ENCODE data around the gene GNAI3. TPM values are rescaled to one million over a fixed set of nuclear protein-coding genes. Genes with fewer than 3 reads are reported as not detected.
A peak's percentile ranks its signal among the peaks of the same experiment; 100 is the strongest.

Gene GNAI3
- total RNA-seq, 1 experiment from 2014 or later: 10.0 TPM

DNA sequence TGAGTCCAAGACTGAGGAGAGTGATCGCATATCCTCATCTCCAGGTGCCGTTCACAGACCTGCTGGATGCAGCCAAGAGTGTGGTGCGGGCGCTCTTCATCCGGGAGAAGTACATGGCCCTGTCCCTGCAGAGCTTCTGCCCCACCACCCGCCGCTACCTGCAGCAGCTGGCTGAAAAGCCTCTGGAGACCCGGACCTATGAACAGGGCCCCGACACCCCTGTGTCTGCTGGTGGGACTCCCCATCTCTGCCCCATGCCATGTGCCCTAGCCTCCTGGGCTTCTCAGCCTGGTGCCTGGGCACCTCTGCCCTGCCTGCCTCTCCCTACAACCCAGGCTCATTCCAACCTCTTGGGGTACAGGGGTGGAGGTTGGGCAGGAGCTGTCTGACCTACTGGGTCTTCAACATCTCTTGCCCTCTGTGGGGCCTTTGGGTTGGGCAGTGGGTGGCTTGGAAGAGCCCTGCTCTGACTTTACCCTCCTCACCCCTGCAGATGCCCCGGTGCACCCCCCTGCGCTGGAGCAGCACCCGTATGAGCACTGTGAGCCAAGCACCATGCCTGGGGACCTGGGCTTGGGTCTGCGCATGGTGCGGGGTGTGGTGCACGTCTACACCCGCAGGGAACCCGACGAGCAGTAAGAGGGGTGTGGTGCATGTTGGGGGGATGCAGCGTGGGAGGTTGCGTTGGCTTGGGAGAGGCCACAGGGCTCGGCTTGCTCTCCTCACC is 78.4 kb downstream of the GNAI3 start:
- Histone ChIP-seq H3K4me1 (replicated peaks; ENCODE audit: insufficient read depth) (peaks cover 5% of the 10 kb centered on the region), H3K27me3 (ENCODE audit: insufficient read depth, low read depth) (no peaks in the 10 kb centered on the region), H3K36me3 (ENCODE audit: low read depth) (peaks cover 30% of the 10 kb centered on the region), H3K9me3 (ENCODE audit: insufficient read depth, low read depth) (no peaks in the 10 kb centered on the region), H2AFZ (no peak overlapping the region), H3K4me3 (no peak overlapping the region), H3K9me2 (ENCODE audit: insufficient read depth) (no peaks in the 10 kb centered on the region), H3K27ac (no peak overlapping the region), H3K4me2 (no peak overlapping the region), H4K20me1 (ENCODE audit: insufficient read depth) (peaks cover 25% of the 10 kb centered on the region), H3F3A (ENCODE audit: insufficient read depth, low read depth) (peaks cover 6% of the 10 kb centered on the region; the same call in 1 of the 2 replicates), H3K79me2 (ENCODE audit: low read depth) (peaks cover 28% of the 10 kb centered on the region)
- ChIA-PET CTCF (no interaction called here), POLR2A (ENCODE audit: unreplicated experiment) (no interaction called here)
- DNase-seq: peak in 1 of 2 experiments; percentile 20
- intact Hi-C loops (cut with micrococcal nuclease; ENCODE audit: unreplicated experiment): no loop called here
- no TSS peak for BruUV-seq (replicated peaks)
- TF ChIP-seq EZH2 (IDR thresholded peaks at IDR 0.05; ENCODE audit: low read depth): no peak
- TF ChIP-seq, protein P1, sequence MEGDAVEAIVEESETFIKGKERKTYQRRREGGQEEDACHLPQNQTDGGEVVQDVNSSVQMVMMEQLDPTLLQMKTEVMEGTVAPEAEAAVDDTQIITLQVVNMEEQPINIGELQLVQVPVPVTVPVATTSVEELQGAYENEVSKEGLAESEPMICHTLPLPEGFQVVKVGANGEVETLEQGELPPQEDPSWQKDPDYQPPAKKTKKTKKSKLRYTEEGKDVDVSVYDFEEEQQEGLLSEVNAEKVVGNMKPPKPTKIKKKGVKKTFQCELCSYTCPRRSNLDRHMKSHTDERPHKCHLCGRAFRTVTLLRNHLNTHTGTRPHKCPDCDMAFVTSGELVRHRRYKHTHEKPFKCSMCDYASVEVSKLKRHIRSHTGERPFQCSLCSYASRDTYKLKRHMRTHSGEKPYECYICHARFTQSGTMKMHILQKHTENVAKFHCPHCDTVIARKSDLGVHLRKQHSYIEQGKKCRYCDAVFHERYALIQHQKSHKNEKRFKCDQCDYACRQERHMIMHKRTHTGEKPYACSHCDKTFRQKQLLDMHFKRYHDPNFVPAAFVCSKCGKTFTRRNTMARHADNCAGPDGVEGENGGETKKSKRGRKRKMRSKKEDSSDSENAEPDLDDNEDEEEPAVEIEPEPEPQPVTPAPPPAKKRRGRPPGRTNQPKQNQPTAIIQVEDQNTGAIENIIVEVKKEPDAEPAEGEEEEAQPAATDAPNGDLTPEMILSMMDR (conservative IDR thresholded peaks at IDR 0.05): no peak

DNA sequence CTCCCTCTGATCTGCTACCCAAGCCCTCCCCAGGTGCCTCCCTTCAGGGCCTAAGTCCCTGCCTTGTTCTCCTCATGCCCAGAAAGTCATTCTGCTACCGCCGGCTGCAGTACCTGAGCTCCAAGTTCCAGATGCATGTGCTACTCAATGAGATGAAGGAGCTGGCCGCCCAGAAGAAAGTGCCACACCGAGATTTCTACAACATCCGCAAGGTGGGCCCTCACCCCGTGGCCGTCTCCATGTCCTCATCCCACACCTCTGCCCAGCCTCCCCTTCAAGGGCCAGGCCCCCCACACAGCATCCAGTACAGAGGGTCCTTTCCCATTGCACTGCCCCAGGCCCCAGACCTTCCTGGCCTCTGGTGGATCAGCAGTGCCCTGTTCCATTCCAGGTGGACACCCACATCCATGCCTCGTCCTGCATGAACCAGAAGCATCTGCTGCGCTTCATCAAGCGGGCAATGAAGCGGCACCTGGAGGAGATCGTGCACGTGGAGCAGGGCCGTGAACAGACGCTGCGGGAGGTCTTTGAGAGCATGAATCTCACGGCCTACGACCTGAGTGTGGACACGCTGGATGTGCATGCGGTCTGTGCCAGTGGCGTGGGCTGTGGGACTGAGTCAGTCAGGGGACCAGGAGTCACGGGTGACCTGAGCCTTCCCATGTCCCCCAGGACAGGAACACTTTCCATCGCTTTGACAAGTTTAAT is 79.4 kb downstream of the GNAI3 start:
- H3K4me2 ChIP-seq: no peak overlapping the region
- H3K27ac ChIP-seq: no peak overlapping the region
- DNase-seq: peak in 1 of 2 experiments; percentile 5
- peaks cover 6% of the 10 kb centered on the region; the same call in 1 of the 2 replicates for H3F3A ChIP-seq (ENCODE audit: insufficient read depth, low read depth)
- H3K36me3 ChIP-seq (ENCODE audit: low read depth): peaks cover 30% of the 10 kb centered on the region
- CTCF ChIA-PET: no interaction called here
- no peak overlapping the region for H2AFZ ChIP-seq
- no TSS peak for BruUV-seq (replicated peaks)
- peaks cover 18% of the 10 kb centered on the region for H3K79me2 ChIP-seq (ENCODE audit: low read depth)
- H3K9me3 ChIP-seq (ENCODE audit: insufficient read depth, low read depth): no peaks in the 10 kb centered on the region
- H3K27me3 ChIP-seq (ENCODE audit: insufficient read depth, low read depth): no peaks in the 10 kb centered on the region
- H3K9me2 ChIP-seq (ENCODE audit: insufficient read depth): no peaks in the 10 kb centered on the region
- TF ChIP-seq, protein P1 (conservative IDR thresholded peaks at IDR 0.05): no peak
- TF ChIP-seq EZH2 (IDR thresholded peaks at IDR 0.05; ENCODE audit: low read depth): no peak
- POLR2A ChIA-PET (ENCODE audit: unreplicated experiment): no interaction called here
- H3K4me1 ChIP-seq (replicated peaks; ENCODE audit: insufficient read depth): no peaks in the 10 kb centered on the region
- peaks cover 15% of the 10 kb centered on the region for H4K20me1 ChIP-seq (ENCODE audit: insufficient read depth)
- H3K4me3 ChIP-seq: no peak overlapping the region
- intact Hi-C loops (cut with micrococcal nuclease; ENCODE audit: unreplicated experiment): no loop called here

DNA sequence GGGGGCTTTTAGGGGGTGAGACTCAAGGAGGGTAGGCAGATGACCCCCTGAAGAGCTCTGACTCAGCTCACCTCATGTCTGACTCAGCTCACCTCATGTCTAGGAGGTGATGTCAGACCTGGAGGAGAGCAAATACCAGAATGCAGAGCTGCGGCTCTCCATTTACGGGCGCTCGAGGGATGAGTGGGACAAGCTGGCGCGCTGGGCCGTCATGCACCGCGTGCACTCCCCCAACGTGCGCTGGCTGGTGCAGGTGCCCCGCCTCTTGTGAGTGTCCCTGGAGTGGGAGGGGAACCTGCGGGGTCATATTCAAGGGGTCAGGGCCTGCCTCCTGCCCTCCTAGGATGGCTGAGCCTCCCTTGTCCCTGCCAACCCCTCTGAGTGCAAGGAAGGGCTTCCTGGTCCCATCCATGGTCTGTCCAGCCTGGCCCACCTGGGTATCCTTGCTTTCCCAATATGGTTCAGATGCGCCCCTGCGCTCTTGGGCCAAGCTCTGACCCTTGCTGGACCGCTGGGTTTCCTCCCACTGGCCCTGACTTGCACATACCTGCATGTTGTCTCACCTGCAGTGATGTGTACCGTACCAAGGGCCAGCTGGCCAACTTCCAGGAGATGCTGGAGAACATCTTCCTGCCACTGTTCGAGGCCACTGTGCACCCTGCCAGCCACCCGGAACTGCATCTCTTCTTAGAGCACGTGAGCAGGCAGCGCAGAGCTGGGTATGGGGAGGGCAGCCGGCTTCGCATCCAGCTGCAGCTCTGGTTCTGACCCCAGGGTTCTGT is 80.3 kb downstream of the GNAI3 start:
- peak in 1 of 2 experiments; percentile 36 for DNase-seq
- Histone ChIP-seq H3K4me3 (no peak overlapping the region), H3K36me3 (ENCODE audit: low read depth) (peaks cover 30% of the 10 kb centered on the region), H2AFZ (no peak overlapping the region), H3K9me3 (ENCODE audit: insufficient read depth, low read depth) (no peaks in the 10 kb centered on the region), H3K27me3 (ENCODE audit: insufficient read depth, low read depth) (no peaks in the 10 kb centered on the region), H3F3A (ENCODE audit: insufficient read depth, low read depth) (peaks cover 6% of the 10 kb centered on the region; the same call in 1 of the 2 replicates), H3K27ac (no peak overlapping the region), H3K79me2 (ENCODE audit: low read depth) (peaks cover 10% of the 10 kb centered on the region), H4K20me1 (ENCODE audit: insufficient read depth) (peaks cover 7% of the 10 kb centered on the region), H3K9me2 (ENCODE audit: insufficient read depth) (no peaks in the 10 kb centered on the region), H3K4me1 (replicated peaks; ENCODE audit: insufficient read depth) (no peaks in the 10 kb centered on the region), H3K4me2 (no peak overlapping the region)
- ChIA-PET CTCF (no interaction called here), POLR2A (ENCODE audit: unreplicated experiment) (no interaction called here)
- no TSS peak for BruUV-seq (replicated peaks)
- no peak for TF ChIP-seq EZH2 (IDR thresholded peaks at IDR 0.05; ENCODE audit: low read depth)
- intact Hi-C loops (cut with micrococcal nuclease; ENCODE audit: unreplicated experiment): no loop called here

Data from PC-9 (cell line).